Liver (tissue), 9 donors: Measurements from ENCODE around the gene PDE4B. TPM values are rescaled to one million over a fixed set of nuclear protein-coding genes. Genes with fewer than 3 reads are reported as not detected.
A peak's percentile ranks its signal among the peaks of the same experiment; 100 is the strongest.

Experiments
- DNase-seq: peaks from one replicate; pipeline ENCODE4 v3.0.0-alpha.2; 2017; ENCODE audit warnings: low spot score
- H3K27ac ChIP-seq, 2 donors: one replicate each; pipeline ENCODE4 v1.7.0; 2013; ENCODE audit warnings: inconsistent platforms in 2 of 2, low read length in 2 of 2, control low read depth in 1 of 2, low read depth in 1 of 2, mild to moderate bottlenecking in 1 of 2
- H3K27me3 ChIP-seq, 4 donors: one replicate each; pipeline versions ENCODE4 v1.6.1 to v1.7.0; 2013; ENCODE audit warnings: low read length in 3 of 4, inconsistent platforms in 1 of 4, mild to moderate bottlenecking in 1 of 4, moderate library complexity in 1 of 4; ENCODE audit not compliant: control insufficient read depth in 4 of 4, insufficient read depth in 4 of 4
- H3K36me3 ChIP-seq, 4 donors: one replicate each; pipeline versions ENCODE4 v1.6.1 to v1.7.0; 2013; ENCODE audit warnings: low read length in 3 of 4, mild to moderate bottlenecking in 3 of 4, low read depth in 1 of 4, moderate library complexity in 1 of 4; ENCODE audit not compliant: control insufficient read depth in 4 of 4, insufficient read depth in 3 of 4
- H3K4me1 ChIP-seq, 4 donors: one replicate each; pipeline versions ENCODE4 v1.6.1 to v1.7.0; 2013; ENCODE audit warnings: low read length in 3 of 4, mild to moderate bottlenecking in 3 of 4, moderate library complexity in 1 of 4; ENCODE audit not compliant: control insufficient read depth in 4 of 4, insufficient read depth in 4 of 4
- H3K4me3 ChIP-seq, 3 donors: one replicate each; pipeline versions ENCODE4 v1.6.1 to v1.7.0; 2013; ENCODE audit warnings: low read length in 3 of 3, control low read depth in 1 of 3, low read depth in 1 of 3, mild to moderate bottlenecking in 1 of 3
- H3K9ac ChIP-seq, 2 donors: one replicate each; pipeline ENCODE4 v1.7.0; 2013; ENCODE audit warnings: low read length in 2 of 2, mild to moderate bottlenecking in 2 of 2, moderate library complexity in 2 of 2, control low read depth in 1 of 2, low read depth in 1 of 2
- H3K9me3 ChIP-seq, 4 donors: one replicate each; pipeline versions ENCODE4 v1.6.1 to v1.7.0; 2013; ENCODE audit warnings: low read length in 3 of 4; ENCODE audit not compliant: control insufficient read depth in 4 of 4
- ATF3 ChIP-seq: IDR thresholded peaks from 2 replicates; pipeline ENCODE4 v1.6.1; 2016; ENCODE audit warnings: antibody characterized with exemption
- CTCF ChIP-seq: fragments of 150-350 bp; IDR thresholded peaks from 2 replicates; pipeline ENCODE4 v1.5.1; 2017; ENCODE audit warnings: improper control_type of control experiment, low read depth, low read length; ENCODE audit not compliant: missing input control
- EGR1 ChIP-seq, 2 donors: IDR thresholded peaks; 2 replicates each; pipeline ENCODE4 v1.6.1; 2016 to 2018; ENCODE audit warnings: antibody characterized with exemption in 2 of 2, low read depth in 2 of 2
- FOXA1 ChIP-seq: IDR thresholded peaks from 2 replicates; pipeline ENCODE4 v1.6.1; 2016; ENCODE audit warnings: antibody characterized with exemption
- FOXA2 ChIP-seq: IDR thresholded peaks from 2 replicates; pipeline ENCODE4 v1.6.1; 2016; ENCODE audit warnings: antibody characterized with exemption
- GABPA ChIP-seq, 2 donors: IDR thresholded peaks in 1 of 2; conservative IDR thresholded peaks in 1 of 2; 2 replicates each; pipeline ENCODE4 v1.6.1; 2016; ENCODE audit warnings: antibody characterized with exemption in 2 of 2, mild to moderate bottlenecking in 1 of 2, moderate library complexity in 1 of 2
- HNF4A ChIP-seq, 2 donors: conservative IDR thresholded peaks; 2 replicates each; pipeline ENCODE4 v1.6.1; 2016; ENCODE audit warnings: antibody characterized with exemption in 2 of 2, mild to moderate bottlenecking in 2 of 2
- HNF4G ChIP-seq: IDR thresholded peaks from 2 replicates; pipeline ENCODE4 v1.6.1; 2016; ENCODE audit warnings: antibody characterized with exemption
- JUND ChIP-seq, 2 donors: IDR thresholded peaks; 2 replicates each; pipeline ENCODE4 v1.6.1; 2016; ENCODE audit warnings: antibody characterized with exemption in 2 of 2
- NR2F2 ChIP-seq: IDR thresholded peaks from 2 replicates; pipeline ENCODE4 v1.6.1; 2016; ENCODE audit warnings: antibody characterized with exemption
- RAD21 ChIP-seq, 2 donors: IDR thresholded peaks; 2 replicates each; pipeline ENCODE4 v1.6.1; 2016; ENCODE audit warnings: antibody characterized with exemption in 2 of 2, mild to moderate bottlenecking in 2 of 2
- REST ChIP-seq: IDR thresholded peaks from 2 replicates; pipeline ENCODE4 v1.6.1; 2016; ENCODE audit warnings: antibody characterized with exemption, mild to moderate bottlenecking
- RXRA ChIP-seq, 2 donors: IDR thresholded peaks; 2 replicates each; pipeline ENCODE4 v1.6.1; 2017 to 2018; ENCODE audit warnings: antibody characterized with exemption in 2 of 2, mild to moderate bottlenecking in 1 of 2
- SP1 ChIP-seq: IDR thresholded peaks from 2 replicates; pipeline ENCODE4 v1.6.1; 2018; ENCODE audit warnings: antibody characterized with exemption, mild to moderate bottlenecking
- TAF1 ChIP-seq: conservative IDR thresholded peaks from 2 replicates; pipeline ENCODE4 v1.6.1; 2016; ENCODE audit warnings: antibody characterized with exemption, mild to moderate bottlenecking
- YY1 ChIP-seq: IDR thresholded peaks from 2 replicates; pipeline ENCODE4 v1.6.1; 2016; ENCODE audit warnings: antibody characterized with exemption, mild to moderate bottlenecking
- ZBTB33 ChIP-seq: IDR thresholded peaks from 2 replicates; pipeline ENCODE4 v1.6.1; 2016; ENCODE audit warnings: antibody characterized with exemption
- WGBS: extraction: QIAGEN DNeasy Blood & Tissue Kit; methylation state at CpG from one replicate; pipeline ENCODE4 v1.1.7; 2013; 5-methylcytosine and 5-hydroxymethylcytosine counted together
- polyA plus RNA-seq, 2 donors: library from polyadenylated mRNA; stranded (reverse) in 1 of 2; unstranded in 1 of 2; fragments of 200-250 nt in 1 of 2; fragments of >200 nt in 1 of 2; fragmentation: Nextera tagmentation in 1 of 2; extraction: Ambion mirVana in 1 of 2; gene quantifications; one replicate each; pipeline versions ENCODE4 v1.2.1 to v1.2.3, GENCODE V29; 2013 to 2015
- total RNA-seq, 2 donors: library from RNA; depleted of rRNA; stranded (reverse); fragments of >200 nt; gene quantifications; one replicate each; pipeline ENCODE4 v1.2.3, GENCODE V29; 2014
- donor health status: healthy.
- donor health status: healthy.
- donor health status: healthy.
- donor health status: healthy.
- donor health status: healthy.

The PDE4B gene
- total RNA-seq (1 to 10 TPM; 3.5 to 3.9 TPM), polyA plus RNA-seq (1 to 10 TPM; 1.9 TPM)

DNA sequence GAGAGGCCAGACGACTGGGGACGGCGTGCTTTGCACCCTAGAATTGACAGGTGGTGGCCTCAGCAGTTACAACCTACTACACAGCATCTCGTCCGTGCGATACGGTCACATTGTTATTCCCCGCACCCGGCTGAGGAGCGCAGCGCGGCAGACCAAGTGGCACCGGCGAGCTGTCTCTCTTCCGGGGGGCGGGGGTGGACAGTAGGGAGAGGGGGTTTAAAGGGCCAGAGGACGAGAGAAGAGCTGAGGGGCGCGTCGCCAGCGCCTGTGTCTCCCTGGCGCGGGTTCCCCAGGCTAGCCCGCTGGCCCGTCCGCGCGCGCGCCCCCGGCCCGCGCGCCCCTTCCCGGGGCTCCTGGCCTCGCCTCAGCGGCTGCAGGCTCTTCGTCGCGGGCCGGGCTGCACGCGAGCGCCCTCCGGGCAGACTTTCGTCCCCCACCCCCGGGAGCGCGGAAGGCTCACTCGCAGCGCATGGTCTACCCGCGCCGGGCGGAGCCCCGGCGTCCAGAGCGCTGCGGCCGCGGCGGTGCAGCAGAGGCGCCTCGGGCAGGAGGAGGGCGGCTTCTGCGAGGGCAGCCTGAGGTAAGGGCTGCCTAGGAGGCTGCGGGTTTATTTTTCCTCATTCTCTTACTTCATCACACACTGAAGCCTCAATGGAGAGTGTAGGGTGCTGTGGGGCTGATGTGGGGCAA lies at the start of gene PDE4B:
PDE4B (plus strand) TSS at position 227 of the 690 bp plus-strand sequence.
- 2% methylated on average over 67 of the region's 67 CpGs for WGBS
- no peak for TF ChIP-seq FOXA1
- no peak for TF ChIP-seq CTCF
- no peak for TF ChIP-seq JUND (IDR thresholded peaks at IDR 0.05)
- no peak for TF ChIP-seq SP1
- no peak for TF ChIP-seq RXRA (IDR thresholded peaks at IDR 0.05)
- no peak for TF ChIP-seq RAD21 (IDR thresholded peaks at IDR 0.05)
- TF ChIP-seq YY1 = no peak
- no peak for TF ChIP-seq ATF3
- TF ChIP-seq FOXA2 = no peak
- no peak for TF ChIP-seq EGR1 (IDR thresholded peaks at IDR 0.05; ENCODE audit: low read depth in 2 of 2)
- no peak for TF ChIP-seq HNF4G
- no peak for TF ChIP-seq GABPA (IDR thresholded peaks at IDR 0.05 in 1 of 2, conservative IDR thresholded peaks at IDR 0.05 in 1 of 2)
- TF ChIP-seq HNF4A (conservative IDR thresholded peaks at IDR 0.05) = no peak
- no peak for DNase-seq
- H3K4me3 ChIP-seq = peak within 1 kb of the TSS in 1 of 3 donors; percentile 29
- peaks cover 3 to 14% (median 4%) of the 10 kb centered on the region in 4 donors for H3K4me1 ChIP-seq
- no peak within 1 kb of the TSS for H3K9ac ChIP-seq
- H3K36me3 ChIP-seq = no peaks in the 10 kb centered on the region
- peaks cover 2 to 18% (median 9%) of the 10 kb centered on the region in 4 donors for H3K9me3 ChIP-seq
- no peak within 1 kb of the TSS for H3K27ac ChIP-seq
- H3K27me3 ChIP-seq = peaks cover 0 to 9% (median 8%) of the 10 kb centered on the region in 4 donors

DNA sequence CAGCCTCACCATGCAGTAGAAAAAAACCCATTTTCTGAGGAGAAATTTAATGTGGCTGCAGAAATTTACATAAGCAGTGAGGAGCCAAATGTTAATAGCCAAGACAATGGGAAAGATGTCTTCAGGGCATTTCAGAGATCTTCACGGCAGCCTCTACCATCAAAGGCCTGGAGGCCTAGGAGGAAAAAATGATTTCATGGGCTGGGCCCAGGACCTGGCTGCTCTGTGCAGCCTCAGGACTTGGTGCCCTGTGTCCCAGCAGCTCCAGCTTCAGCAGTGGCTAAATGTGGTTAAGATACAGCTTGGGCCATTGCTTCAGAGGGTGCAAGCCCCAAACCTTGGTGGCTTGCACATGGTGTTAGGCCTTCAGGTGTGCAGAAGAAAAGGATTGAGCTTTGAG lies 48.0 kb upstream of the PDE4B start:
- Histone ChIP-seq H3K9ac (no peak overlapping the region), H3K36me3 (peaks cover 0 to 2% (median 0%) of the 10 kb centered on the region in 4 donors), H3K27ac (no peak overlapping the region), H3K4me1 (no peaks in the 10 kb centered on the region), H3K9me3 (peaks cover 2 to 15% (median 4%) of the 10 kb centered on the region in 4 donors), H3K27me3 (no peaks in the 10 kb centered on the region), H3K4me3 (peak overlapping the region in 1 of 3 donors; percentile 29)
- DNase-seq = no peak
- TF ChIP-seq ZBTB33 (no peak), FOXA1 (no peak), RXRA (IDR thresholded peaks at IDR 0.05) (no peak), YY1 (no peak), HNF4A (conservative IDR thresholded peaks at IDR 0.05) (no peak), NR2F2 (no peak), SP1 (no peak), JUND (IDR thresholded peaks at IDR 0.05) (no peak), TAF1 (no peak), GABPA (IDR thresholded peaks at IDR 0.05 in 1 of 2, conservative IDR thresholded peaks at IDR 0.05 in 1 of 2) (no peak), REST (no peak)
- 94% methylated on average over 1 of the region's 1 CpG for WGBS
